ENCODE results near the gene SLAMF1. TPM values are rescaled to one million over a fixed set of nuclear protein-coding genes. Genes with fewer than 3 reads are reported as not detected.

SLAMF1 gene
- total RNA-seq, 1 donor from 2014 or later = not detected

- Mint-ChIP-seq H3K4me3 (ENCODE audit: unreplicated experiment) (no peak overlapping the region), H3K4me1 (ENCODE audit: low read depth, unreplicated experiment) (peaks cover 7% of the 10 kb centered on the region), H3K27me3 (ENCODE audit: unreplicated experiment) (peaks cover 2% of the 10 kb centered on the region)
Observed at GRCh38 chr1:160645386-160646130, 1.3 kb downstream of the SLAMF1 start.

GRCh38 chr1:160644399-160644798 lies 2.4 kb downstream of the SLAMF1 start:
- no peak for TF ChIP-seq CTCF (IDR thresholded peaks at IDR 0.05; ENCODE audit: partially characterized antibody, unreplicated experiment)
- Mint-ChIP-seq H3K4me1 (ENCODE audit: low read depth, unreplicated experiment) (peaks cover 7% of the 10 kb centered on the region), H3K27me3 (ENCODE audit: unreplicated experiment) (peaks cover 2% of the 10 kb centered on the region), H3K27ac (ENCODE audit: unreplicated experiment) (no peak overlapping the region), H3K36me3 (ENCODE audit: unreplicated experiment) (no peaks in the 10 kb centered on the region), H3K4me3 (ENCODE audit: unreplicated experiment) (no peak overlapping the region), H3K9me3 (ENCODE audit: unreplicated experiment) (peaks cover 3% of the 10 kb centered on the region)
- no peak for DNase-seq

More at GRCh38 chr1:160645386-160646130, 1.3 kb downstream of the SLAMF1 start:
- H3K36me3 Mint-ChIP-seq (ENCODE audit: unreplicated experiment) = no peaks in the 10 kb centered on the region
- H3K27ac Mint-ChIP-seq (ENCODE audit: unreplicated experiment) = no peak overlapping the region
- peaks cover 3% of the 10 kb centered on the region for H3K9me3 Mint-ChIP-seq (ENCODE audit: unreplicated experiment)
- DNase-seq = no peak
- no peak for TF ChIP-seq CTCF (IDR thresholded peaks at IDR 0.05; ENCODE audit: partially characterized antibody, unreplicated experiment)

GRCh38 chr1:160643138-160643537 lies 3.7 kb downstream of the SLAMF1 start:
- no peaks in the 10 kb centered on the region for H3K36me3 Mint-ChIP-seq (ENCODE audit: unreplicated experiment)
- H3K4me1 Mint-ChIP-seq (ENCODE audit: low read depth, unreplicated experiment) = peaks cover 7% of the 10 kb centered on the region
- no peak for TF ChIP-seq CTCF (IDR thresholded peaks at IDR 0.05; ENCODE audit: partially characterized antibody, unreplicated experiment)
- no peak overlapping the region for H3K4me3 Mint-ChIP-seq (ENCODE audit: unreplicated experiment)
- no peak overlapping the region for H3K27ac Mint-ChIP-seq (ENCODE audit: unreplicated experiment)
- DNase-seq = no peak
- H3K9me3 Mint-ChIP-seq (ENCODE audit: unreplicated experiment) = peaks cover 3% of the 10 kb centered on the region
- no peaks in the 10 kb centered on the region for H3K27me3 Mint-ChIP-seq (ENCODE audit: unreplicated experiment)

GRCh38 chr1:160642281-160642644 lies 4.6 kb downstream of the SLAMF1 start:
- H3K9me3 Mint-ChIP-seq (ENCODE audit: unreplicated experiment) = peaks cover 3% of the 10 kb centered on the region
- H3K4me1 Mint-ChIP-seq (ENCODE audit: low read depth, unreplicated experiment) = peaks cover 4% of the 10 kb centered on the region
- no peak overlapping the region for H3K4me3 Mint-ChIP-seq (ENCODE audit: unreplicated experiment)
- no peaks in the 10 kb centered on the region for H3K27me3 Mint-ChIP-seq (ENCODE audit: unreplicated experiment)
- H3K36me3 Mint-ChIP-seq (ENCODE audit: unreplicated experiment) = no peaks in the 10 kb centered on the region
- DNase-seq = no peak
- H3K27ac Mint-ChIP-seq (ENCODE audit: unreplicated experiment) = no peak overlapping the region
- no peak for TF ChIP-seq CTCF (IDR thresholded peaks at IDR 0.05; ENCODE audit: partially characterized antibody, unreplicated experiment)

All from glutamatergic neuron (in vitro differentiated cells).